HL-60 (cell line): ENCODE measurements around the gene UBC.

Source experiments
- DNase-seq, 2 experiments: peaks; one replicate each; pipeline ENCODE4 v3.0.0-alpha.2; 2010 to 2020; ENCODE audit warnings: low read depth in 1 of 2, low spot score in 1 of 2
- H3K27ac ChIP-seq: fragments of 250-450 bp; sonication (Bioruptor Pico); replicated peaks from 2 replicates; pipeline ENCODE4 v1.5.1; 2020; ENCODE audit warnings: mild to moderate bottlenecking, moderate library complexity
- H3K27me3 ChIP-seq: fragments of 250-450 bp; sonication (Bioruptor Pico); 2 replicates; pipeline ENCODE4 v1.5.1; 2021; ENCODE audit warnings: mild to moderate bottlenecking, moderate library complexity; ENCODE audit not compliant: insufficient read depth, poor library complexity, severe bottlenecking
- H3K4me3 ChIP-seq: replicated peaks from 2 replicates; pipeline ENCODE4 v1.5.1; 2011; ENCODE audit warnings: mild to moderate bottlenecking, control low read depth, low read length; ENCODE audit not compliant: insufficient read depth
- GABPA ChIP-seq: IDR thresholded peaks from 2 replicates; pipeline ENCODE4 v1.6.1; 2012; ENCODE audit warnings: low read depth
- POLR2AphosphoS5 ChIP-seq: IDR thresholded peaks from 2 replicates; pipeline ENCODE4 v1.6.1; 2012; ENCODE audit warnings: low read depth
- REST ChIP-seq: IDR thresholded peaks from 2 replicates; pipeline ENCODE4 v1.6.1; 2012; ENCODE audit warnings: low read depth; ENCODE audit not compliant: insufficient replicate concordance
- SPI1 ChIP-seq: IDR thresholded peaks from 2 replicates; pipeline ENCODE4 v1.6.1; 2012; ENCODE audit warnings: low read depth, mild to moderate bottlenecking, borderline replicate concordance
- TF ChIP-seq, protein P1 (sequence below): IDR thresholded peaks from one replicate; pipeline ENCODE4 v1.5.1; 2011; ENCODE audit warnings: low read length, control low read depth, inconsistent platforms; ENCODE audit not compliant: insufficient read depth

UBC gene

GRCh38 chr12:124863416-124864325, 50.8 kb downstream of the UBC start, which contains the start of gene SCARB1:
SCARB1 (minus strand) TSS chr12:124863864; CDS start chr12:124863720, 144 bp downstream.
- Histone ChIP-seq H3K27ac (peak within 1 kb of the TSS; percentile 82), H3K4me3 (peak within 1 kb of the TSS; percentile 75), H3K27me3 (no peaks in the 10 kb centered on the region)
- DNase-seq: peak; percentile 79 to 83
- no peak for TF ChIP-seq GABPA
- TF ChIP-seq POLR2AphosphoS5: peak; percentile 54; the same call in 1 of the 2 replicates
- TF ChIP-seq REST: no peak

DNA sequence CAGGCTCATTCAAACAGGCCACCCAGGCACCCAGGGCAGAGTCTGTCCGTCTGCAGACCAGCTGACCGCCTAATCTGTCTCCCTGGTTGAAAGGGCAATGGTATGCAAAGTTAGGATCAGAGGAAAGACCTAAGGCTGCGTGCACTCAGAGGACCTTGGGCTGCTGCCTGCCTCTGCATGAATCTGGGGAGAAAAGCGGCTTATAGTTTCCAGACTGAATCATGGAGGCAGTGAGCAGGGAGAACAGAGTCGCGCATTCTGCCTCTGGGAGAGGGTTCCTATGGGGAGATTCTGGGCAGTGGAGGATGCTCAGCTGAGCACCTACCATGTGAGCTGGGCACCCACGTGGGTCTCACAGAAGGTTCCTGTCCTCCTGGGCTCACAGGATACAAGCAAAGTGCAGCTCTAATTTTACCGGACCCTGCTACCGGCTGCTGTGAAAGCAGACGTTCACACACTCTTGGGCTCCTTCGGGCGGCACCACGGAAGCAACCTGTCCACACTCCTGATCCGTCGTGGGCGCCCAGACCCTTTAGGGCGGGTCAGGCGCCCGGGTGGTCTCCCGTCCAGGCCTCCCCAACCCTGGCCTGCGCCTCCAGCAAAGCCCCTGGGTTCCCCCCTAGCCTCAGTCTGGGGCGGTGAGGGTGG, 51.6 kb downstream of the UBC start:
- Histone ChIP-seq H3K27me3 (no peaks in the 10 kb centered on the region), H3K27ac (peak overlapping the region; percentile 82), H3K4me3 (peak overlapping the region; percentile 75)
- peak in 1 of 2 experiments; percentile 42 for DNase-seq
- TF ChIP-seq SPI1: no peak
- no peak; the same call in 1 of the 2 replicates for TF ChIP-seq POLR2AphosphoS5
- no peak for TF ChIP-seq REST
- TF ChIP-seq GABPA: no peak
- TF ChIP-seq, protein P1, sequence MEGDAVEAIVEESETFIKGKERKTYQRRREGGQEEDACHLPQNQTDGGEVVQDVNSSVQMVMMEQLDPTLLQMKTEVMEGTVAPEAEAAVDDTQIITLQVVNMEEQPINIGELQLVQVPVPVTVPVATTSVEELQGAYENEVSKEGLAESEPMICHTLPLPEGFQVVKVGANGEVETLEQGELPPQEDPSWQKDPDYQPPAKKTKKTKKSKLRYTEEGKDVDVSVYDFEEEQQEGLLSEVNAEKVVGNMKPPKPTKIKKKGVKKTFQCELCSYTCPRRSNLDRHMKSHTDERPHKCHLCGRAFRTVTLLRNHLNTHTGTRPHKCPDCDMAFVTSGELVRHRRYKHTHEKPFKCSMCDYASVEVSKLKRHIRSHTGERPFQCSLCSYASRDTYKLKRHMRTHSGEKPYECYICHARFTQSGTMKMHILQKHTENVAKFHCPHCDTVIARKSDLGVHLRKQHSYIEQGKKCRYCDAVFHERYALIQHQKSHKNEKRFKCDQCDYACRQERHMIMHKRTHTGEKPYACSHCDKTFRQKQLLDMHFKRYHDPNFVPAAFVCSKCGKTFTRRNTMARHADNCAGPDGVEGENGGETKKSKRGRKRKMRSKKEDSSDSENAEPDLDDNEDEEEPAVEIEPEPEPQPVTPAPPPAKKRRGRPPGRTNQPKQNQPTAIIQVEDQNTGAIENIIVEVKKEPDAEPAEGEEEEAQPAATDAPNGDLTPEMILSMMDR: no peak

DNA sequence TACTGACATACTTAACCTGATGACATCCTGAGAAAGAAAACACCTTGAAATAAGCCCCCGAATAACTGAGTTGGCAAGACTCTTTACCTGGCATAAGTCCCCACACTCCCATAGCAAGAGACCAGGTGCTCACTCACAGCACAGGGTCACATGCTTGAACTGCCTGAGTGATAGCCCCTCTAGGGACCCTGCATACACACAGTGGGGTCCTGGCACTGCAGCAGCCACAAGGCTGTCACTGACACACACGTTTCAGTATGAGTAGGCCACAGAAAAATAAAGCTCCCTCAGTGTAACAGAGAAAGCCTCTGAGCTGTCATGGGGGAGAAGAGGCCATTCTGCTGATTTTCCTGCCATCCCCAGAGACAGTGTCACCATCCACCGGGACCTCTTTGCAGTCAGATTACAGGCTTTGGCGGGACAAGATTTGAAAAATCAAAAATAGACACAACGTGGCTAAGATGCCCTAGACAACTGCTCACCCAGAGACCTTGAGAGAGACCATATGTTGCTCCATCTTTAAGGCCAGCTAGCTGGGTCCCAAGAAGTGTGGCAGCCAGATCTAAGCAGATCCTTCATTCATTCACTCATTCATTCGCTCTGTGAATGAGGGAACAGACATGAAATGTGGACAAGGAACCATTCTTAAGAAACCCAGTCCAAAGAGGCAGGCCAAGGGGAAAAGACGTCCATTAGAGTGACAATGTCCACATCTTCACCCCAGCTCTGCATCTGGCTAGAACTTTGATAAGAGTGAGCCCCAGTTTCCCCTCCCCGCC, 52.4 kb downstream of the UBC start:
- H3K27me3 ChIP-seq: no peaks in the 10 kb centered on the region
- DNase-seq: no peak
- H3K4me3 ChIP-seq: peak overlapping the region; percentile 75
- H3K27ac ChIP-seq: peak overlapping the region; percentile 82; the same call in 1 of the 2 replicates
- TF ChIP-seq GABPA (no peak), POLR2AphosphoS5 (no peak), REST (no peak), SPI1 (no peak)
- TF ChIP-seq, protein P1: no peak
